SK-N-SH (cell line): Measurements from ENCODE around the gene BBOX1. TPM values are rescaled to one million over a fixed set of nuclear protein-coding genes. Genes with fewer than 3 reads are reported as not detected.

ENCODE experiments used
- CTCF ChIA-PET: fragments of 300-600, 350-600 bp; formaldehyde crosslinking; extraction: SDS; loops from one replicate; lab custom pipeline; 2021; lab: Yijun Ruan, JAX
- POLR2A ChIA-PET: fragments of 350-600 bp; sonication (Branson Sonifier 250); formaldehyde crosslinking; extraction: SDS; loops from one replicate; lab custom pipeline; 2020; ENCODE audit warnings: antibody characterized with exemption, inconsistent platforms; lab: Yijun Ruan, JAX
- DNase-seq: peaks from one replicate; pipeline ENCODE4 v3.0.0; 2012
- H2AFZ ChIP-seq: fragments of 200-600 bp; sonication (generic); 2 replicates; pipeline ENCODE4 v1.8.1; 2016; ENCODE audit warnings: antibody characterized with exemption, mild to moderate bottlenecking, low read depth
- H3F3A ChIP-seq: fragments of 200-600 bp; sonication (generic); replicated peaks from 2 replicates; pipeline ENCODE3; 2016; ENCODE audit warnings: antibody characterized with exemption, mild to moderate bottlenecking; ENCODE audit not compliant: insufficient read depth
- H3K27ac ChIP-seq, 2 experiments: fragments of 200-500 bp in 1 of 2; fragments of 200-600 bp in 1 of 2; sonication (Bioruptor generic) in 1 of 2; sonication (generic), shearing (Covaris generic) in 1 of 2; 2 replicates each; pipeline versions ENCODE4 v1.5.1 to v1.6.1; 2014 to 2016; ENCODE audit warnings: low read depth in 2 of 2, inconsistent platforms in 1 of 2, low read length in 1 of 2, mild to moderate bottlenecking in 1 of 2, mixed read lengths in 1 of 2
- H3K27me3 ChIP-seq: fragments of 200-600 bp; sonication (generic), shearing (Covaris generic); 2 replicates; pipeline ENCODE4 v1.6.1; 2016; ENCODE audit warnings: mixed run types; ENCODE audit not compliant: insufficient read depth
- H3K36me3 ChIP-seq, 2 experiments: fragments of 200-500 bp in 1 of 2; fragments of 200-600 bp in 1 of 2; sonication (Bioruptor generic) in 1 of 2; sonication (generic) in 1 of 2; replicated peaks in 1 of 2; 2 replicates each; pipeline versions ENCODE3 to v1.5.1; 2014 to 2016; ENCODE audit warnings: low read length in 1 of 2, mild to moderate bottlenecking in 1 of 2; ENCODE audit not compliant: insufficient read depth in 2 of 2, control insufficient read depth in 1 of 2
- H3K4me1 ChIP-seq, 2 experiments: fragments of 200-500 bp in 1 of 2; fragments of 200-600 bp in 1 of 2; sonication (Bioruptor generic) in 1 of 2; sonication (generic), shearing (Covaris generic) in 1 of 2; 2 replicates each; pipeline versions ENCODE4 v1.5.1 to v1.6.1; 2014 to 2016; ENCODE audit warnings: low read depth in 1 of 2, low read length in 1 of 2, mixed run types in 1 of 2; ENCODE audit not compliant: insufficient read depth in 2 of 2, control insufficient read depth in 1 of 2
- H3K4me2 ChIP-seq: fragments of 200-600 bp; sonication (generic), shearing (Covaris generic); 2 replicates; pipeline ENCODE4 v1.6.1; 2017; ENCODE audit warnings: mixed run types
- H3K4me3 ChIP-seq, 2 experiments: fragments of 200-500 bp in 1 of 2; fragments of 200-600 bp in 1 of 2; sonication (Bioruptor generic) in 1 of 2; sonication (generic), shearing (Covaris generic) in 1 of 2; 2 replicates each; pipeline versions ENCODE4 v1.5.1 to v1.8.1; 2014 to 2016; ENCODE audit warnings: low read depth in 2 of 2, inconsistent platforms in 1 of 2, low read length in 1 of 2, mild to moderate bottlenecking in 1 of 2, mixed read lengths in 1 of 2, moderate library complexity in 1 of 2
- H3K79me2 ChIP-seq: fragments of 200-600 bp; sonication (generic); 2 replicates; pipeline ENCODE4 v1.8.1; 2017; ENCODE audit warnings: mild to moderate bottlenecking; ENCODE audit not compliant: insufficient read depth
- H3K9ac ChIP-seq: fragments of 200-600 bp; sonication (generic); 2 replicates; pipeline ENCODE4 v1.6.1; 2017; ENCODE audit warnings: mixed run types
- H3K9me2 ChIP-seq: fragments of 200-600 bp; sonication (generic); 2 replicates; pipeline ENCODE4 v1.6.1; 2017; ENCODE audit warnings: mixed run types
- H3K9me3 ChIP-seq: fragments of 200-600 bp; sonication (generic); 2 replicates; pipeline ENCODE4 v1.6.1; 2017; ENCODE audit warnings: mixed run types, mild to moderate bottlenecking, moderate library complexity
- H4K20me1 ChIP-seq: fragments of 200-600 bp; sonication (generic); 2 replicates; pipeline ENCODE4 v1.6.1; 2017; ENCODE audit warnings: mild to moderate bottlenecking, mixed run types; ENCODE audit not compliant: insufficient read depth
- CHD2 ChIP-seq: fragments of 150-350 bp; IDR thresholded peaks from 2 replicates; pipeline ENCODE4 v1.6.1; 2018; ENCODE audit warnings: low read length; ENCODE audit not compliant: partially characterized antibody
- EZH2phosphoT487 ChIP-seq: fragments of 200-600 bp; sonication (generic); IDR thresholded peaks from 2 replicates; pipeline ENCODE4 v1.6.1; 2017; ENCODE audit warnings: low read depth, mixed run types, mild to moderate bottlenecking, antibody characterized with exemption, moderate library complexity, borderline replicate concordance
- FOSL2 ChIP-seq: IDR thresholded peaks from 2 replicates; pipeline ENCODE4 v1.4.0; 2012; ENCODE audit warnings: low read depth, mild to moderate bottlenecking, moderate library complexity, borderline replicate concordance
- FOXM1 ChIP-seq: IDR thresholded peaks from 2 replicates; pipeline ENCODE4 v1.4.0; 2012; ENCODE audit warnings: low read depth, mild to moderate bottlenecking
- GATA2 ChIP-seq: sonication (generic); formaldehyde crosslinking; IDR thresholded peaks from 2 replicates; pipeline ENCODE4 v1.5.0; 2020; ENCODE audit warnings: mild to moderate bottlenecking, missing genetic modification reagents
- JUND ChIP-seq: IDR thresholded peaks from 2 replicates; pipeline ENCODE4 v1.4.0; 2012
- MEF2A ChIP-seq: IDR thresholded peaks from 2 replicates; pipeline ENCODE4 v1.4.0; 2012; ENCODE audit warnings: low read depth, borderline replicate concordance
- MXI1 ChIP-seq: IDR thresholded peaks from 2 replicates; pipeline ENCODE4 v1.6.1; 2012; ENCODE audit warnings: mild to moderate bottlenecking, low read depth, low read length, improper control_type of control experiment
- NRF1 ChIP-seq: IDR thresholded peaks from 2 replicates; pipeline ENCODE4 v1.6.1; 2012; ENCODE audit warnings: low read depth, mild to moderate bottlenecking, low read length
- RCOR1 ChIP-seq: fragments of 150-350 bp; IDR thresholded peaks from 2 replicates; pipeline ENCODE4 v1.6.1; 2017; ENCODE audit warnings: antibody characterized with exemption, low read length
- REST ChIP-seq: IDR thresholded peaks from 2 replicates; pipeline ENCODE4 v1.6.1; 2012; ENCODE audit warnings: mild to moderate bottlenecking, low read depth, low read length, moderate library complexity
- SIN3A ChIP-seq: IDR thresholded peaks from 2 replicates; pipeline ENCODE4 v1.6.1; 2012; ENCODE audit warnings: low read depth, mild to moderate bottlenecking, low read length, moderate library complexity, borderline replicate concordance
- SMC3 ChIP-seq: IDR thresholded peaks from 2 replicates; pipeline ENCODE4 v1.6.1; 2012; ENCODE audit warnings: low read depth, low read length, improper control_type of control experiment
- TAF1 ChIP-seq: IDR thresholded peaks from 2 replicates; pipeline ENCODE4 v1.6.1; 2012; ENCODE audit warnings: low read depth, mild to moderate bottlenecking, low read length, moderate library complexity, borderline replicate concordance
- TCF12 ChIP-seq: IDR thresholded peaks from 2 replicates; pipeline ENCODE4 v1.4.0; 2012
- ZBTB33 ChIP-seq: IDR thresholded peaks from 2 replicates; pipeline ENCODE4 v1.4.0; 2012; ENCODE audit warnings: low read depth, borderline replicate concordance
- WGBS: methylation state at CpG from one replicate; pipeline ENCODE4 v1.1.6; 2017; ENCODE audit warnings: low lambda C conversion rate; 5-methylcytosine and 5-hydroxymethylcytosine counted together
- polyA plus RNA-seq, 3 experiments: library from polyadenylated mRNA; depleted of rRNA; stranded (reverse); fragments of >200 nt; gene quantifications; 2 replicates each; pipeline ENCODE4 v1.2.3, GENCODE V29; 2012

Gene BBOX1
- polyA plus RNA-seq, 1 of the 3 experiments (the other 2 are of a cell fraction), result 0.02 TPM

- H3K36me3 ChIP-seq, result no peaks in the 10 kb centered on the region
- 90% methylated on average over 2 of the region's 2 CpGs for WGBS
- no peak overlapping the region for H3K9ac ChIP-seq
- no peak overlapping the region for H3K4me3 ChIP-seq
- no peak overlapping the region for H2AFZ ChIP-seq
- H4K20me1 ChIP-seq, result no peaks in the 10 kb centered on the region
- no peaks in the 10 kb centered on the region for H3F3A ChIP-seq
- no peaks in the 10 kb centered on the region for H3K9me3 ChIP-seq
- DNase-seq, result no peak
- CTCF ChIA-PET, result interaction anchor here (1.4 kb wide), 1 partner anchor 53 kb away, joined by 3 read pairs; no protein-coding TSS in a partner anchor
- no peak for TF ChIP-seq ZBTB33
- no peak for TF ChIP-seq FOSL2
- no peak for TF ChIP-seq RCOR1
- TF ChIP-seq NRF1, result no peak
- no peak for TF ChIP-seq TAF1
- TF ChIP-seq TCF12, result no peak
- TF ChIP-seq REST, result no peak
- TF ChIP-seq SMC3, result no peak
- TF ChIP-seq CHD2, result no peak
- no peak for TF ChIP-seq JUND
- TF ChIP-seq MXI1, result no peak
- no peak for TF ChIP-seq MEF2A
- no peak for TF ChIP-seq GATA2 (CRISPR knock-in tag)
- no peak for TF ChIP-seq FOXM1
- TF ChIP-seq EZH2phosphoT487, result no peak
- TF ChIP-seq SIN3A, result no peak
- TF ChIP-seq, all 33 proteins: peak for 0
- POLR2A ChIA-PET, result no interaction called here
- H3K4me2 ChIP-seq, result no peak overlapping the region
- no peaks in the 10 kb centered on the region for H3K9me2 ChIP-seq
- H3K27ac ChIP-seq, result no peak overlapping the region
- H3K4me1 ChIP-seq, result no peaks in the 10 kb centered on the region
- H3K79me2 ChIP-seq, result no peaks in the 10 kb centered on the region
- no peaks in the 10 kb centered on the region for H3K27me3 ChIP-seq
These were observed 23.5 kb downstream of the BBOX1 start for GRCh38 chr11:27064086-27064485.
